DND-41 (cell line): Measurements from ENCODE around the gene HNRNPA0.

ENCODE experiments used
- EZH2 ChIP-seq: IDR thresholded peaks from 3 replicates; pipeline ENCODE4 v1.6.1; 2012; ENCODE audit warnings: borderline replicate concordance, low read depth, mild to moderate bottlenecking, moderate library complexity, low read length, inconsistent platforms; ENCODE audit not compliant: severe bottlenecking
- TF ChIP-seq, protein P1 (sequence below): IDR thresholded peaks from 2 replicates; pipeline ENCODE4 v1.5.1; 2012; ENCODE audit warnings: borderline replicate concordance, low read length, moderate library complexity, mild to moderate bottlenecking; ENCODE audit not compliant: poor library complexity, severe bottlenecking; ENCODE audit errors: extremely low read depth

DNA sequence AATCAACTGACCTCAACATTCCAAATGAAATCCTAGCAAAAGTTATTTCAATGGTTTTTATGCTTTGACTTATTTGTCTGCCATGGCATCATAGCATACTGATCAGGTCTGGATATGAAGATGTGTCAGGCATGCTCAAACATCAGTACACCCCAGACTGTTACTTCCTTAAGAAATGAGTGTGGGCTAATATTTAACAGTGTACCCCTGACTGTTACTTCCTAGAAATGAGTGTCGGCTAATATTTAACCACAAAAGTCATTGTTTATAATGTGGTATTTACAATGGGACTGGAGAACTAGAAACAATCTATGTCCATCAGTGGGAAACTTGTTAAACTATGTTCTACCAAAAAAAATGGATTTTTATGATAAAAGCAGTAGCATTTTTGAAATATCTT lies 38.1 kb upstream of the HNRNPA0 start:
- TF ChIP-seq, protein P1, sequence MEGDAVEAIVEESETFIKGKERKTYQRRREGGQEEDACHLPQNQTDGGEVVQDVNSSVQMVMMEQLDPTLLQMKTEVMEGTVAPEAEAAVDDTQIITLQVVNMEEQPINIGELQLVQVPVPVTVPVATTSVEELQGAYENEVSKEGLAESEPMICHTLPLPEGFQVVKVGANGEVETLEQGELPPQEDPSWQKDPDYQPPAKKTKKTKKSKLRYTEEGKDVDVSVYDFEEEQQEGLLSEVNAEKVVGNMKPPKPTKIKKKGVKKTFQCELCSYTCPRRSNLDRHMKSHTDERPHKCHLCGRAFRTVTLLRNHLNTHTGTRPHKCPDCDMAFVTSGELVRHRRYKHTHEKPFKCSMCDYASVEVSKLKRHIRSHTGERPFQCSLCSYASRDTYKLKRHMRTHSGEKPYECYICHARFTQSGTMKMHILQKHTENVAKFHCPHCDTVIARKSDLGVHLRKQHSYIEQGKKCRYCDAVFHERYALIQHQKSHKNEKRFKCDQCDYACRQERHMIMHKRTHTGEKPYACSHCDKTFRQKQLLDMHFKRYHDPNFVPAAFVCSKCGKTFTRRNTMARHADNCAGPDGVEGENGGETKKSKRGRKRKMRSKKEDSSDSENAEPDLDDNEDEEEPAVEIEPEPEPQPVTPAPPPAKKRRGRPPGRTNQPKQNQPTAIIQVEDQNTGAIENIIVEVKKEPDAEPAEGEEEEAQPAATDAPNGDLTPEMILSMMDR, result no peak
- TF ChIP-seq EZH2, result no peak
